ENCODE results near the gene CARNS1.
"Not testable (repeated sequence)": the region's sequence is repeated elsewhere in the genome, so short reads cannot be mapped to it uniquely, and the experiment has no call there.

The CARNS1 gene

DNA sequence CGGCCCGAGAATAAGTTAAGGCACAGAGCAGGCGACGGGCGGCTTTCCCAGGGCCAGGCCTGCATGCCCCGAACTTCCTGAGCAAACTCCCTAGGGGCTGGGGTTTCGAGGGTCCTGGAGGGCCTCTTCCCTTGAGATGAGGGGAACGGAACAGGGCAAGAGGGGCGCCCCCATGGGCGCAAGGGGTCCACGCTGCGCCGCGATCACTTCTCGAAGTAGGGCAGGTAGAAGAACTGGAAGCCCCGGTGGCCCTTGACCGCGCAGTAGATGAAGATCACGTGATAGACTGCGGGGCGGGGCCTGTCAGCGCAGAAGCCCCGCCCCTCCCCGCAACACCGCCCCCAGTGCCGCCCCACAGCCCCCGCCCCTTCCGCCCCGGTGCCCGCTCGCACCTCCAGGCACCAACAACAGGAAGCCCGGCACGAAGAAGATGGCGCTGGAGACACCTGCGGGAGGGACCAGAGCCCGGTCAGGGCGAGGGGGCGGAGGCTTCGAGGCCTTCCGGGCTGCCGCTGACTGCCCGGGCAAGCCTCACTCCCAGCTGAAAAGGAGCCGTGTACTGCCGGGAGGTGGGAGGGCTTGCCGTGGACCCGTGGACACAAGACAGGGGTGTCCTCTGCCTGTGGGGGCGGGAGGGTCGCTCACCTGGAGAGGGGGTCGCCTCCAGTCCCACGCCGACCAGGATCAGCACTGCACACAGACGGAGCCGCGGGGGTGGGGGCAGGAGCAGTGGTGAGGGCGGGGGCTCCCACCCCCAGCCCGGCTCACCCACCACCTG lies 49.1 kb downstream of the CARNS1 start:
- peak in 47 of 51 donors; percentile 36 to 89 (median 71) for DNase-seq

DNA sequence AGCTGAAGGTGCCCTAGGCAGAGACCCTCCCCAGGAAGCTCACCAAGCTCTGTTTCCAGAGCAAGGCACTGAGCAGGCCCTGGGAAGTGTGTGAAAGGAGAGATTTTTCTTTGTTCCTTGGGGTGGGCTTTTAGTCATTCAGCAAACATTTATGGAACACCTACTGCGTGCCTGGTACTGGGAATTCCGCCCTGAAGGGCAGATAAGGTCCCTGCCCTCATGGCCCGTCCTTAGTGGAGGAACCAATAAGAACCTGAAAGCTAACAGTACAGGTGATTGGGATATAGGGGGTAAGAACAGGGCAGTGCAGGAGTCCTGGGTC lies 49.7 kb downstream of the CARNS1 start:
- no peak for DNase-seq

DNA sequence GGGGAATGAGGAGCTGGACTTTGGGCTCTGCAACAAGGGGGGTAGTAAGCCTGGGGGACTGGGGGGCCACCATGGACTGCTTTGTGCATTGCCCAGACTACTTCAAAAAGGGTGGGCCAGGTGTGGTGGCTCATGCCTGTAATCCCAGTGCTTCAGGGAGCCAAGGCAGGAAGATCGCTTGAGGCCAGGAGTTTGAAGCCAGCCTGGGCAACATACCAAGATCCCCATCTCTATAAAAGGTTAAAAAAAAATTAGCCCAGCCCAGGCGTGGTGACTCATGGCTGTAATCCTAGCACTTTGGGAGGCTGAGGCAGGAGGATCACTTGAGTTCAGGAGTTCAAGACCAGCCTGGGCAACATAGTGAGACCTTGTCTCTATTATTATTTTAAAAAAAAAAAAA lies 50.1 kb downstream of the CARNS1 start:
- DNase-seq = not testable (repeated sequence)

DNA sequence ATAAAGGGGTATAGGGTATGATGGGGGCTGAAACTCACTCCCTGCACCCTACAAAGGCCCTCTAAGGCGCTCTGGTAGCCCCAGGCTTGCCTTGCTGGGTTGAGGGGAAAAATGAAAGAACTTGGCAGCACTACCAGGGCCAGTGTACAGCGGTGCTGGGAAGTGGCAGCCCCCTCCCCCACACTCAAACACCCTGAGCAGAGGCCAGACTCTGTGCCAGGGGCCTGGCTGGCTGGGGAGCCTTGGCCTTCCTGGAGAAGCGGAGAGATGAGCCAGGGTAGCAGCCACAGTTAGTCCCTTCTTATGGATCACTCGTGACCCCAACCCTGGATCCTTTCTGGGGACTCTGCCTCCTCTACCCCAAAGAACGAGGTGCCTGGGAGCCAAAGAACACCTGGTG lies 50.9 kb downstream of the CARNS1 start:
- peak in 16 of 51 donors; percentile 12 to 47 (median 23) for DNase-seq

DNA sequence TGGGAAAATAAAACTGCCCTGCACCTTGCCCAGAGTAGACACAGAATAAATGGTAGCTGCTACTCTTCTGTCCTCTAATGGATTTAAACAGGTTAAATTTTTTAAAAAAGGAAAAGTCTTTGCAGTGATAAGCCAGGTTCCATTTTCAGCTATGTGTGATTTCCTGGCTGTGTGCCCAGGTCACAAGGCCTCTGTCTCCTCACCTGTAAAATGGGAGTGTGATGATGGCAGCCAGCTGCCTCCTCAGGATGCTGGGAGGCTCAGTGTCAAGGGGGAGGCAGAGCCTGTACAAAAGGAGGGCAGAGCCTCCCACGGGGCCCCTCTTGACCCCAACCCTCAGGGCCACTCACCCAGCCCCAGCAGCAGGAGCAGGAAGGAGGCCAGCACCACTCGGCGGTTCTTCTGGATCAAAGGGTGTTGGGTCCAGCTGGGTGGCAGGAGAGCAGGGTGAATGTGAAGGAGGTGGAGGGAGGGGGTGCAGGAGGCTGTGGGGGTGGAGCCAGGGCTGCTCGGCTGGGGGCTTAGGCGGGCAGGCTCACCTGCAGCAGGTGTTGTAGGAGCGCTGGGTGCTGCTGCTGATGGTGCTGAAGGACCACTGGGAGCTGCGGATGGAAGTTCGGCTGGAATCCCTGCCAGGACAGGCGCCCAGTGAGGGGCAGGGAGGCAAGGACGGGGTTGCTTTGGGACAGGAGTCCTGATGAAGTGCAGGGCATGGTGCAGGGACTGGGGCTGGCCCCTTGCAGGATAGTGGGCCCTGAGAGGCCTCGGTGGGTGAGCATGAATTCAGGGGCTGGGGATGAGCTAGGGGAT lies 51.7 kb downstream of the CARNS1 start:
- DNase-seq = no peak

DNA sequence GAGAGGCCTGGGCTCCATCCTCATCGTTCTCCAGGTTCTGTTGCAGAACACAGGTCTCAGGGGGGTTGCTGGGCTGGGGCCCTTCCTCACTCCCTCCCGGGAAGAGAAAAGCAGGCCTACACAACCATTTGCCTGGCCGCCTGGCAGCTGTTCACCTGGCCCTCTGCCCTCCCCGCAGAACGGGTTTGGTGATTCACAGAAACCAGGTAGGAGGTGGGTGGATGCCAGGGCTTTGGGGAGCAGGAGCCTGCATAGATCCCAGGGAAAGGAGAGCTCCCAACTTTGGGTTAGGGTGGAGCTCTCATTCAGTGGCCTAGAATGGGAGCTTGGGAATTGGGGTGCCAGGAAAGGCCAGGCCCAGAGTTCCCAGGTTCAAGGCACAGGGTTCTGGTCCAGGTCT lies 52.6 kb downstream of the CARNS1 start:
- DNase-seq = peak in 11 of 51 donors; percentile 6 to 53 (median 29)

DNA sequence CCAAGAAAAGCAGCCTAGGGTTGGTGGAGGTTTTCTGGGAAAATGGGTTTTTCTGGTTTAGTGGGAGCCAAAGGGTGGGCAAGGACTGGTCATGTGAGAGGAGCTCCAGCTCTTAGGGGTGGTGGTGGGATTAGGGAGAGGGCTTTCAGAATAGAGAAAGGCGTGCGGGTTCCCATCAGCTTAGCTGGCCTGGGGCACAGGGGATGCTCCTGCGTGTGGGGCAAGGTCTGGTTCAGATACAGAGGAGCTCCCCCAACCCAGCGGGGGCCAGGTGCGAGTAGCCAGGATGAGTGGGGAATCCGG lies 52.9 kb downstream of the CARNS1 start:
- DNase-seq = peak in 2 of 51 donors; percentile 22 to 63

DNA sequence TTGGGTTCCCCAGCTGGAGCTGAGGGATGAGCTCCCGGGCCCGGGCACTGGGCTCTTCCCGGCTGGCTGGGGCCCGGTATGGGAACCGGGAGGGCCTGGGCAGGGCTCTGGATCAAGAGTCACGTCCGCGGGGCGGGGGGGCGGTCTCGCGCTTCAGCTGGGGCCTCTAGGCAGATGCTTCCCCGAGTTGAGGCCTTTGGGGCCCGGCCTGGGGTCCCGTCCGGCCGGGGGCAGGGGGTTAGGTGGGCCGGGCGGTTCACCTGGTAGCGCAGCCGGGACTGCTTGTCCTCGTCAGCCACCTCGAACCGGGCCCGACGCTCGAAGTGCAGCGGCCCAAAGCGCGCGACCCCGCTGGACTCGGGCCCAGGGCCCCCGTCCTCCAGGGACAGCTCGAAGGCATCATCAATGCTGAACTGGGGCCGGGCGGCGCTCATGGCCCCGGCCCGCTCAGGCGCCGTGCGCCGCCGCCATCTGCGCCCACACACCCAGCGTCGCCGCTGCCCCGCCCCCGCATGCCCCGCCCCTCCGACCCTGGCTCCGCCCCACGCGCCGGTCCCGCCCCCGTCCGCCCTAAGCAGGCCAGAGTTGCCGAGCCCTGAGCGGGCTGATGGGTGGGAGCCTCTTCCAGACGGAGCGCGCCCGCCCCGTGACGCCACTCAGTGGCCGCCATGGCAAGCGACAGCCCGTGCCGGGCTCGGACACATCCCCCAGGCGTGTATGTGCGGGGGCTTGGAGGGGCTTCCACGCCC lies 53.5 kb downstream of the CARNS1 start, which contains the start of gene TMEM134:
TSS of gene TMEM134 (minus strand) at position 493 of the 749 bp plus-strand sequence. CDS start at position 434, 59 bp downstream.
- DNase-seq = peak; percentile 36 to 96 (median 90)

DNA sequence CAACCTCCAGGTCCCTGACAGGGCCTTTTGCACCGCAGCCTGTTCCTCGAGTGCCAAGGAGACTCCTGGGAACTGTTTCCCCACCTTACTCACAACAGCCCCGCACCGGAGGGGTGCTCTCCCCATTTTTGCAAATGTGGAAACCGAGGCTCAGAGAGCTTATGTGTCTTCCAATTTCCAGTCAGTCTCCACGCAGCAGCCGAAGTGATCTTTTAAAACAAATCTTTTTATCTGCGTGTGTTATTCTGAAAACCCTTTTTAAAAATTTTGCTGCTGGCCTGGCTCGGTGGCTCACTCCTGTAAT lies 54.0 kb downstream of the CARNS1 start:
- DNase-seq = no peak

DNA sequence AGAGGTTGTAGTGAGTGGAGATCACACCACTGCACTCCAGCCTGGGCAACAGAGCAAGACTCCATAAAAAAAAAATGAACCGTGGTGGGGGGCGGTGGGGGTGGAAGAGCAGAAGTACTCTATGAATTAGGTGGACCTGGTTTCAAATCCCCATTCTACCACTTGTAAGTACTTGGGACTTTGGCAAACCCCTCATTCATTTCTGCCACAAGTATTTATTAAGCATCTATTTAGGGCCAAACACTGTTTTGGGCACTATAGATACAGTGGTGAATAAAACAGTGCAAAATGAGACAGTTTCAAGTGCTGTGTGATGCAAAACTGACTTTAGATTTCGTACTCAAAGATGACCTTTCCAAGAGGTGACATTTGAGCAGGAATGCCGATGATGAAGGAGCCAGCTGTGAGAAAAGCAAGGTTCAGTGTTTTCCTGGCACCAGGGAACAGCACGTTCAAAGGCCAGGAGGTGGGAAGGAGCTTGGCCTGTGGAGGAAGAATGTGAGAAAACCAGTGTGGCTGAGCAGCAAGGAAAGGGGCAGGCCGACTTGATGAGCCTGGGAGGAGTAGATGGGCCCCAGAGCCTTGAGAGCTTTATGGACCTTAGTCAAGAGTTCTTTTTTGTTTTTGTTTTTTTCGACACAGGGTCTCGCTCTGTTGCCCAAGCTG lies 55.0 kb downstream of the CARNS1 start:
- DNase-seq = no peak

DNA sequence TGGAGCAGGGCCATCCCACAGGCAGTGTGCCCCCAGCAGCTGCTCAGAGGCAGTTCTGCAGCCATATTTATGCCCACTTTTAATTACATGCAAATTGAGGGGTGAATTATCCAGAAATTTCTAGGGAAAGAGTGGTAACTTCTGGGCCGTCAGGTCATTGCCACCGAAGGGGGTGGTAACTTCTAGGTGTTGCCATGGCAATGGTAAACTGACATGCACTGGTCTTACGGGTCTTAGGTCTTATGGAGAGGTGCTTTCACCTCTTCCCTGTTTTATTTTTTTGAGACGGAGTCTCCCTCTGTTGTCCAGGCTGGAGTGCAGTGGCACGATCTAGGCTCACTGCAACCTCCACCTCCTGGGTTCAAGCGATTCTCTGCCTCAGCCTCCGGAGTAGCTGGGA lies 57.4 kb downstream of the CARNS1 start:
- DNase-seq = no peak
